ENCODE measurements around the gene DCAF5. TPM values are rescaled to one million over a fixed set of nuclear protein-coding genes. Genes with fewer than 3 reads are reported as not detected.

Gene DCAF5
- polyA plus RNA-seq, 3 donors, result 22.2 to 55.1 (median 30.6) TPM

DNA sequence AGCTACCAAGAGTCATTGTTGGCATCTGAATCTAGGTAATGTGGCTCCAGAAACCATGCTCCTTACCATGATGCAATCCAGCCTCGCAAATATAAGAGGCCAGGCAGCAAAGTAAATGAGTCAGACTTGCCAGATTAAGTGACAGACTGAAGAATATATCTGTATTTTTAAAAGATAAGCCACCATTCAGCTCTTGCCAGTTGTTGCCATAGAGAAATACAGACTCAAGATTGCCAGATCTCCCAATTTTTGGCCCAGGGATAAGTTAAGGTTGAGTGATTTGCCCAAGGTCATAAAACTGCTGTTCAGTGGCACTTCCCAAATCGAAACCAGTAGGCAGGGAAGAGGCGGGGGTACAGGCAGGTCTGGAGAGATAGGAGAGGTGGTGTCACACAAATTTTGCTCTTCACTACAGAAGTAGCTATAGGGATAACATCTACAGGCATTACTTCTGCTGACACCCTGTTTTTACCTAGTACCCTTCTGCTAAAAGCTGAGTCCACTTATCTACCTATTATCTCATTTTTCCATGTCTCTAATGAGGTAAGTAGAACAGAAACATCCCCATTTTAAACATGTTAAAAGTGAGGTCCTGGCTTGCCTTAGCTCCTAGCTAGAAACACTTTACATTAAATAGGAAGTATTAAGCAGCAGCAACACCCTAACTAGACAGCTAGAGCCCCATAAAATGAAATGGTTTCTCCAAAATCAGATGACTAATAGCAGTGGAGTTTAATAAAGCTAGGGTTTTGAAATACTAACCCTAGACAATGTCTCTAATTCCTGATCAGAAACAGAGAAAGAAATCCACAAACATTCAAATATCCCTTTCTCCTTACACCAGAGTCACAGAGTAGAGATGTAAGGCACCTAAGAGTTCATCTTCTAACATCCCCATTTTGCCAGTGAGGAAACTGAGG, 19.5 kb downstream of the DCAF5 start:
- Histone ChIP-seq H2AFZ (ENCODE audit: insufficient read depth, low read depth, low read length, poor library complexity, severe bottlenecking) (no peak overlapping the region), H3K9me3 (replicated peaks in 1 of 2; ENCODE audit: control insufficient read depth in 1 of 2, insufficient read depth in 1 of 2, low read length in 2 of 2) (no peaks in the 10 kb centered on the region), H3K9ac (ENCODE audit: insufficient read depth, low read length, poor library complexity, severe bottlenecking) (no peak overlapping the region), H3K4me3 (replicated peaks in 1 of 3; ENCODE audit: low read depth in 2 of 3, low read length in 3 of 3) (no peak overlapping the region), H3K27ac (ENCODE audit: low read depth in 1 of 2, low read length in 2 of 2) (peak overlapping the region in 1 of 2 donors; percentile 46), H3K36me3 (replicated peaks in 1 of 2; ENCODE audit: control insufficient read depth in 1 of 2, insufficient read depth in 2 of 2, low read length in 2 of 2) (peaks cover 0 to 9% of the 10 kb centered on the region in 2 donors), H4K20me1 (ENCODE audit: insufficient read depth, low read length) (peaks cover 100% of the 10 kb centered on the region), H3K4me1 (ENCODE audit: control insufficient read depth in 1 of 2, insufficient read depth in 2 of 2, low read length in 2 of 2) (peaks cover 4 to 13% of the 10 kb centered on the region in 2 donors), H3K27me3 (ENCODE audit: control insufficient read depth in 2 of 2, insufficient read depth in 2 of 2, low read length in 2 of 2) (no peaks in the 10 kb centered on the region), H3K4me2 (replicated peaks; ENCODE audit: extremely low read depth, low read length, poor library complexity, severe bottlenecking) (no peak overlapping the region), H3K79me2 (ENCODE audit: insufficient read depth, low read length) (peaks cover 76% of the 10 kb centered on the region)
- Mint-ChIP-seq H3K9me3 (no peaks in the 10 kb centered on the region), H3K27me3 (ENCODE audit: low read depth in 3 of 3) (no peaks in the 10 kb centered on the region), H3K27ac (peak overlapping the region in 5 of 7 donors; percentile 1 to 77 (median 54)), H3K4me3 (no peak overlapping the region), H3K4me1 (peaks cover 40% of the 10 kb centered on the region), H3K36me3 (peaks cover 19 to 20% of the 10 kb centered on the region in 2 donors)
- intact Hi-C loops (cut with micrococcal nuclease), result no loop called here
- TF ChIP-seq, protein P1, sequence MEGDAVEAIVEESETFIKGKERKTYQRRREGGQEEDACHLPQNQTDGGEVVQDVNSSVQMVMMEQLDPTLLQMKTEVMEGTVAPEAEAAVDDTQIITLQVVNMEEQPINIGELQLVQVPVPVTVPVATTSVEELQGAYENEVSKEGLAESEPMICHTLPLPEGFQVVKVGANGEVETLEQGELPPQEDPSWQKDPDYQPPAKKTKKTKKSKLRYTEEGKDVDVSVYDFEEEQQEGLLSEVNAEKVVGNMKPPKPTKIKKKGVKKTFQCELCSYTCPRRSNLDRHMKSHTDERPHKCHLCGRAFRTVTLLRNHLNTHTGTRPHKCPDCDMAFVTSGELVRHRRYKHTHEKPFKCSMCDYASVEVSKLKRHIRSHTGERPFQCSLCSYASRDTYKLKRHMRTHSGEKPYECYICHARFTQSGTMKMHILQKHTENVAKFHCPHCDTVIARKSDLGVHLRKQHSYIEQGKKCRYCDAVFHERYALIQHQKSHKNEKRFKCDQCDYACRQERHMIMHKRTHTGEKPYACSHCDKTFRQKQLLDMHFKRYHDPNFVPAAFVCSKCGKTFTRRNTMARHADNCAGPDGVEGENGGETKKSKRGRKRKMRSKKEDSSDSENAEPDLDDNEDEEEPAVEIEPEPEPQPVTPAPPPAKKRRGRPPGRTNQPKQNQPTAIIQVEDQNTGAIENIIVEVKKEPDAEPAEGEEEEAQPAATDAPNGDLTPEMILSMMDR (IDR thresholded peaks at IDR 0.05), result no peak
- no CpG with 5 or more reads among the region's 3 CpGs for WGBS (ENCODE audit: insufficient coverage)
- DNase-seq, result peak in 2 of 3 donors; percentile 19 to 34

DNA sequence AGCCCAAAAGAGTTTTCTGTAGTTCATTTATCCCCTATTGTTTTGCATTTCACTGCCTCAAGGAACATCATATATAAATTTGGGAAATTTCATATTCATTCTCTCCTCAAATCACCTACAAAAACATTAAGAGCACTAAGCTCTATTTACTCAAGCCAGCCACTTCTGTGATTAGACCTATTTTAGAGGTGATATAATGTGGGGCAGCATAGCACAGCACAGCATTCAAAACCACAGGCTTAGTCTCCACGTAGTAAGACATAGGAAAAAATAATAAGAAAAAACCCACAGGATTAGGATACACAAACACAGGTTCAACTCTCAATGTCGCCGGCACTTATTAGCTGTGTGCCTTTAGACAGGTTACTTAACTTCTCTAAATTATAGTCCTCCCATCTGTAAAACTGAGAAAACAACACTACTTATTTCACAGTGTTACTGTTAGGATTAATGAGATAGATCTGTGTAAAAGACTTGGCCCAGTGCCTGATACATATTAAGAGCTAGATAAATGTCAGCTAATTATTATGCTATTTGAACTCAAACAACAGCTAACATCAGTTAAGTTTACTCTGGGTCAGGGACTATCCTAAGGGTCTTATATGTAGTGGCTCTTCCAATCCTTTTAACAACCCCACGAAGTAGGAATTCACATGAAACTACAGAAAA, 20.3 kb downstream of the DCAF5 start:
- Mint-ChIP-seq H3K4me3 (no peak overlapping the region), H3K9me3 (no peaks in the 10 kb centered on the region), H3K4me1 (peaks cover 37% of the 10 kb centered on the region), H3K36me3 (peaks cover 16 to 19% of the 10 kb centered on the region in 2 donors), H3K27me3 (ENCODE audit: low read depth in 3 of 3) (no peaks in the 10 kb centered on the region), H3K27ac (no peak overlapping the region)
- Histone ChIP-seq H2AFZ (ENCODE audit: insufficient read depth, low read depth, low read length, poor library complexity, severe bottlenecking) (no peak overlapping the region), H3K27ac (ENCODE audit: low read depth in 1 of 2, low read length in 2 of 2) (peak overlapping the region in 1 of 2 donors; percentile 46), H3K79me2 (ENCODE audit: insufficient read depth, low read length) (peaks cover 78% of the 10 kb centered on the region), H4K20me1 (ENCODE audit: insufficient read depth, low read length) (peaks cover 100% of the 10 kb centered on the region), H3K36me3 (replicated peaks in 1 of 2; ENCODE audit: control insufficient read depth in 1 of 2, insufficient read depth in 2 of 2, low read length in 2 of 2) (peaks cover 0 to 5% of the 10 kb centered on the region in 2 donors), H3K4me2 (replicated peaks; ENCODE audit: extremely low read depth, low read length, poor library complexity, severe bottlenecking) (no peak overlapping the region), H3K9ac (ENCODE audit: insufficient read depth, low read length, poor library complexity, severe bottlenecking) (no peak overlapping the region), H3K9me3 (replicated peaks in 1 of 2; ENCODE audit: control insufficient read depth in 1 of 2, insufficient read depth in 1 of 2, low read length in 2 of 2) (no peaks in the 10 kb centered on the region), H3K4me3 (replicated peaks in 1 of 3; ENCODE audit: low read depth in 2 of 3, low read length in 3 of 3) (no peak overlapping the region), H3K27me3 (ENCODE audit: control insufficient read depth in 2 of 2, insufficient read depth in 2 of 2, low read length in 2 of 2) (no peaks in the 10 kb centered on the region), H3K4me1 (ENCODE audit: control insufficient read depth in 1 of 2, insufficient read depth in 2 of 2, low read length in 2 of 2) (peaks cover 4 to 13% of the 10 kb centered on the region in 2 donors)
- intact Hi-C loops (cut with micrococcal nuclease), result no loop called here
- TF ChIP-seq, protein P1 (IDR thresholded peaks at IDR 0.05), result no peak
- DNase-seq, result no peak
- WGBS (ENCODE audit: insufficient coverage), result 100% methylated on average over 1 of the region's 4 CpGs

All from CD14-positive monocyte (primary cell).